K562 (cell line): ENCODE data around the gene MET. TPM values are rescaled to one million over a fixed set of nuclear protein-coding genes. Genes with fewer than 3 reads are reported as not detected.

Source experiments
- ATAC-seq: fragments of 200-7000 bp; cut with Tn5 transposase; 3 replicates; pipeline ENCODE4 v1.9.1; 2020; ENCODE audit warnings: moderate library complexity
- BruUV-seq: library from RNA; stranded (reverse); fragments of 400-500 nt; replicated peaks from 2 replicates; lab custom pipeline; 2021; lab: Mats Ljungman, UMichigan
- CTCF ChIA-PET: fragments of 300-600 bp; formaldehyde crosslinking; extraction: SDS; loops from one replicate; lab custom pipeline; 2021; ENCODE audit warnings: low intra/inter-chr PET ratio; lab: Yijun Ruan, JAX
- POLR2A ChIA-PET: fragments of 300-600, 350-650 bp; sonication (Branson Sonifier 250); formaldehyde crosslinking; extraction: SDS; loops from one replicate; lab custom pipeline; 2021; ENCODE audit warnings: antibody characterized with exemption, inconsistent platforms; lab: Yijun Ruan, JAX
- DNase-seq, 4 experiments: peaks; one replicate each; pipeline versions ENCODE4 v3.0.0 to v3.0.0-alpha.2; 2011 to 2018; ENCODE audit warnings: low spot score in 3 of 4, mixed read lengths in 3 of 4; ENCODE audit errors: extremely low read depth in 1 of 4
- FAIRE-seq: peaks from 2 replicates; lab custom pipeline; 2011; peaks lifted over from hg19 to GRCh38; lab: Jason Lieb, UNC
- H2AFZ ChIP-seq: 2 replicates; pipeline ENCODE4 v1.6.0; 2011; ENCODE audit warnings: low read depth, low read length, control low read depth, inconsistent platforms
- H3K27ac ChIP-seq: fragments of 200-600 bp; 3 replicates; pipeline ENCODE4 v1.8.0; 2011; ENCODE audit warnings: low read depth, mild to moderate bottlenecking, control low read depth, inconsistent platforms, low read length, moderate library complexity, mixed read lengths; ENCODE audit errors: extremely low read depth
- H3K27me3 ChIP-seq, 2 experiments: fragments of 300-600 bp in 1 of 2; 2 replicates in 1 of 2; 3 replicates in 1 of 2; pipeline versions ENCODE4 v1.6.0 to v1.8.0; 2011; ENCODE audit warnings: inconsistent platforms in 2 of 2, low read length in 2 of 2, mild to moderate bottlenecking in 1 of 2, mixed read lengths in 1 of 2, moderate library complexity in 1 of 2; ENCODE audit not compliant: control insufficient read depth in 2 of 2, insufficient read depth in 2 of 2
- H3K36me3 ChIP-seq: fragments of 300-600 bp; 3 replicates; pipeline ENCODE4 v1.8.0; 2011; ENCODE audit warnings: mild to moderate bottlenecking, low read length, inconsistent platforms; ENCODE audit not compliant: control insufficient read depth, insufficient read depth
- H3K4me1 ChIP-seq, 2 experiments: fragments of 200-600 bp in 1 of 2; replicated peaks in 1 of 2; 2 replicates in 1 of 2; 3 replicates in 1 of 2; pipeline versions ENCODE4 v1.5.1 to v1.8.0; 2011; ENCODE audit warnings: inconsistent platforms in 2 of 2, low read length in 2 of 2, mild to moderate bottlenecking in 1 of 2, mixed read lengths in 1 of 2, moderate library complexity in 1 of 2; ENCODE audit not compliant: control insufficient read depth in 2 of 2, insufficient read depth in 2 of 2
- H3K4me2 ChIP-seq: 2 replicates; pipeline ENCODE4 v1.6.1; 2011; ENCODE audit warnings: low read length, control low read depth, inconsistent platforms, mixed read lengths; ENCODE audit not compliant: insufficient read depth
- H3K4me3 ChIP-seq: fragments of 200-600 bp; sonication (generic), shearing (Covaris generic); 2 replicates; pipeline ENCODE4 v1.5.1; 2016; ENCODE audit warnings: control low read depth, inconsistent platforms
- H3K79me2 ChIP-seq: fragments of 200-600 bp; 3 replicates; pipeline ENCODE4 v1.8.0; 2011; ENCODE audit warnings: low read length, inconsistent platforms; ENCODE audit not compliant: control insufficient read depth, insufficient read depth
- H3K9ac ChIP-seq, 2 experiments: 2 replicates each; pipeline versions ENCODE4 v1.6.0 to v1.6.1; 2011; ENCODE audit warnings: low read depth in 2 of 2, low read length in 2 of 2, control low read depth in 1 of 2, inconsistent platforms in 1 of 2, mild to moderate bottlenecking in 1 of 2, mixed read lengths in 1 of 2; ENCODE audit not compliant: insufficient read depth in 1 of 2
- H3K9me1 ChIP-seq: one replicate; pipeline ENCODE4 v1.6.0; 2011; ENCODE audit warnings: inconsistent platforms, mild to moderate bottlenecking, low read length, moderate library complexity; ENCODE audit not compliant: control insufficient read depth, insufficient read depth
- H3K9me3 ChIP-seq: replicated peaks from 2 replicates; pipeline ENCODE4 v1.5.1; 2011; ENCODE audit warnings: low read depth, low read length, inconsistent platforms; ENCODE audit not compliant: control insufficient read depth, insufficient read depth
- H4K20me1 ChIP-seq: replicated peaks from 2 replicates; pipeline ENCODE4 v1.6.1; 2011; ENCODE audit warnings: low read length, inconsistent platforms, mixed read lengths; ENCODE audit not compliant: control insufficient read depth, insufficient read depth
- ATF4 ChIP-seq: fragments of 450-650 bp; formaldehyde crosslinking; IDR thresholded peaks from 2 replicates; pipeline ENCODE4 v1.4.0; 2022; ENCODE audit warnings: mild to moderate bottlenecking, moderate library complexity
- BACH1 ChIP-seq: fragments of 200-800 bp; sonication (Bioruptor generic); IDR thresholded peaks from 2 replicates; pipeline ENCODE4 v1.6.1; 2016; ENCODE audit warnings: missing genetic modification characterization, missing compliant biosample characterization
- MNT ChIP-seq, 2 experiments: fragments of 450-650 bp; conservative IDR thresholded peaks; 2 replicates each; pipeline ENCODE4 v1.6.1; 2017; ENCODE audit warnings: mild to moderate bottlenecking in 2 of 2, moderate library complexity in 2 of 2
- NR2C2 ChIP-seq, 2 experiments: fragments of 200-800 bp in 1 of 2; sonication (Bioruptor generic) in 1 of 2; sonication (generic) in 1 of 2; formaldehyde crosslinking in 1 of 2; IDR thresholded peaks; 2 replicates each; pipeline versions ENCODE4 v1.6.1 to v1.8.0; 2016 to 2022; ENCODE audit warnings: mild to moderate bottlenecking in 1 of 2, missing compliant biosample characterization in 1 of 2, missing genetic modification characterization in 1 of 2, missing genetic modification reagents in 1 of 2
- REST ChIP-seq, 2 experiments: fragments of 450-650 bp; formaldehyde crosslinking in 1 of 2; IDR thresholded peaks; 2 replicates each; pipeline versions ENCODE4 v1.4.0 to v1.6.1; 2014 to 2020; ENCODE audit warnings: mild to moderate bottlenecking in 2 of 2, borderline replicate concordance in 1 of 2, low read depth in 1 of 2
- ZKSCAN3 ChIP-seq: fragments of 250-450 bp; sonication (Bioruptor Pico); IDR thresholded peaks from 2 replicates; pipeline ENCODE4 v1.4.0; 2020
- ZNF134 ChIP-seq: fragments of 250-450 bp; sonication (Bioruptor Pico); conservative IDR thresholded peaks from 2 replicates; pipeline ENCODE4 v1.4.0; 2020
- ZNF239 ChIP-seq: fragments of 250-450 bp; sonication (Bioruptor Pico); IDR thresholded peaks from 2 replicates; pipeline ENCODE4 v1.4.0; 2020; ENCODE audit warnings: mild to moderate bottlenecking
- WGBS: fragments of 100-300 bp; shearing (Covaris generic); methylation state at CpG from one replicate; pipeline ENCODE4 v1.1.6; 2016; ENCODE audit warnings: low coverage, mixed read lengths; ENCODE audit not compliant: insufficient coverage; ENCODE audit errors: missing lambda C conversion rate; 5-methylcytosine and 5-hydroxymethylcytosine counted together
- in situ Hi-C: fragments of 300-500 bp; cut with MboI; formaldehyde crosslinking; loops from 4 replicates; pipeline ENCODE4 v1.15.0; 2018; ENCODE audit warnings: inconsistent platforms, mixed read lengths
- intact Hi-C: fragments of 100-400 bp; cut with micrococcal nuclease; formaldehyde crosslinking; loops from 2 replicates; pipeline ENCODE4 v1.14.2; 2022
- polyA plus RNA-seq, 8 experiments: library from polyadenylated mRNA; depleted of rRNA in 4 of 8; stranded (reverse) in 5 of 8; unstranded in 3 of 8; fragments of >200 nt; fragmentation: Nextera tagmentation in 2 of 8; fragmentation: Illumina TruSeq in 1 of 8; extraction: Ambion mirVana in 2 of 8; extraction: Trizol in 1 of 8; gene quantifications; 2 replicates each; pipeline versions ENCODE4 v1.2.1 to v1.2.3, GENCODE V29; 2011 to 2014; ENCODE audit warnings: inconsistent platforms in 1 of 8, missing spikeins in 1 of 8
- total RNA-seq, 7 experiments: library from RNA; depleted of rRNA in 6 of 7; stranded (reverse); fragments of >200 nt in 6 of 7; fragmentation: Illumina TruSeq in 2 of 7; extraction: Trizol in 2 of 7; gene quantifications; 2 replicates each; pipeline versions ENCODE4 v1.2.1 to v1.2.3, GENCODE V29; 2011 to 2021; ENCODE audit warnings: low replicate concordance in 1 of 7

The MET gene
- total and polyA plus RNA-seq, 9 of the 15 experiments (the other 6 are each of a cell fraction or from before 2014, with no cell fraction given): 0.84 to 2.4 (median 1.1) TPM

- Histone ChIP-seq H3K79me2 (no peaks in the 10 kb centered on the region), H3K4me1 (peaks cover 0 to 8% of the 10 kb centered on the region in 2 experiments; a peak in 1 of 5 replicates), H3K27me3 (no peaks in the 10 kb centered on the region), H4K20me1 (no peaks in the 10 kb centered on the region), H3K9me3 (no peaks in the 10 kb centered on the region), H3K4me2 (peak overlapping the region; percentile 54), H2AFZ (peak overlapping the region; percentile 73), H3K4me3 (no peak overlapping the region), H3K36me3 (no peaks in the 10 kb centered on the region), H3K27ac (peak overlapping the region; percentile 20; the same call in 1 of the 3 replicates), H3K9ac (peak overlapping the region in 1 of 2 experiments; percentile 9; a peak in 1 of 4 replicates), H3K9me1 (no peaks in the 10 kb centered on the region)
- BruUV-seq: no TSS peak
- peak; percentile 90 for ATAC-seq
- in situ Hi-C loops (no loop called here), intact Hi-C loops (no loop called here)
- WGBS: 2% methylated on average over 10 of the region's 10 CpGs
- DNase-seq: peak in 2 of 4 experiments; percentile 26 to 68
- POLR2A ChIA-PET: interaction anchor here (0.6 to 1.7 kb wide), 5 partner anchors 16 to 399 kb away, joined by 3 to 5 read pairs (median 4); no protein-coding TSS in a partner anchor
- FAIRE-seq: no peak
- CTCF ChIA-PET: no interaction called here
- TF ChIP-seq ZNF134: peak; percentile 70; the same call in 1 of the 2 replicates
- TF ChIP-seq MNT (conservative IDR thresholded peaks at IDR 0.05): peak; percentile 25 to 63; a peak in 2 of 4 replicates
- TF ChIP-seq NR2C2 (CRISPR knock-in tag; IDR thresholded peaks at IDR 0.05): no peak
- TF ChIP-seq NR2C2 (tag; IDR thresholded peaks at IDR 0.05): peak; percentile 52; the same call in 1 of the 2 replicates
- peak; percentile 62; the same call in 1 of the 2 replicates for TF ChIP-seq ZNF239 (CRISPR knock-in tag)
- no peak for TF ChIP-seq ZKSCAN3
- TF ChIP-seq BACH1 (tag): peak; percentile 70
- TF ChIP-seq ATF4 (CRISPR knock-in tag): peak; percentile 61; the same call in 1 of the 2 replicates
- TF ChIP-seq REST (IDR thresholded peaks at IDR 0.05; ENCODE audit: borderline replicate concordance): peak; percentile 27; the same call in 1 of the 2 replicates
- no peak for TF ChIP-seq REST (CRISPR knock-in tag; IDR thresholded peaks at IDR 0.05; ENCODE audit: low read depth)
Observed at GRCh38 chr7:116630932-116631671, 40.9 kb upstream of the MET start.
